ENCODE results near the gene TKT. TPM values are rescaled to one million over a fixed set of nuclear protein-coding genes. Genes with fewer than 3 reads are reported as not detected.
A peak's percentile ranks its signal among the peaks of the same experiment; 100 is the strongest.

Gene TKT
- total and polyA plus RNA-seq, 2 of the 13 experiments (the other 11 are each of a cell fraction or from before 2014, with no cell fraction given): 150 to 238 TPM

DNA sequence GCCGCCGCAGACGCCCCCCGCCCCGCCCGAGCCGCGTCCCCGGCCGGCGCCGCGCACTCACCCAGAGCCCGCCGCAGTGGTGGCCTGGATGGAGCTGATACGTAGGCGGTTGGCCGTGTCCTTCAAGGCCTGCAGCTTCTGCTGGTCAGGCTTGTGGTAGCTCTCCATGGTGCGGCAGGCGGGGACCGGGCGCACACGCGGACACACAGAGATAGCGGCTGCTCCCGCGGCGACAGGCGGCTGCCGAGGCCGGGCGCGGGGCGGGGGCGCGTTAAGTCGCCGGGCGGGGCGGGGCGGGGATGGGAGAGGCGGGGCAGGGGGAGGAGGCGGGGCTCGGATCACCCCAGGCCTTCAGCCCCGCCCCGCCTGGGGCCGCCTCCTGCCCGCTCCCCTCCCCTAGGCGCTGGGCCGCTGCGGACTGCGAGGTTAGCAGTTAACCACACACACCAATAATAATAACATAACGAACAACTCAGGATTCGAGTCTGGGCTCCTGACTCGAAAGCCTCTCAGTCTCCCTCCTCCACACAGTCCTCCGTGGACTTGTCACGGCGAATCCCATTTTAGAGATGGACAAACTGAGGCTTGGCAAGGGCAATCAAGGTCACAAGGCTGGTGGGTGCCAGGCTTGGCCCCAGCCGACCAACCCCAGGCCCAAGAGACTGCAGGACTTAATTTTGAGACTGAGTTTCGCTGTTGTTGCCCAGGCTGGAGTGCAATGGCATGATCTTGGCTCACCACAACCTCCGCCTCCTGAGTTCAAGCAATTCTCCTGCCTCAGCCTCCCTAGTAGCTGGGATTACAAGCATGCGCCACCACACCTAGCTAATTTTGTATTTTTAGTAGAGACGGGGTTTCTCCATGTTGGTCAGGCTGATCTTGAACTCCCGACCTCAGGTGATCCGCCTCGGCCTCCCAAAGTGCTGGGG lies at the start of gene TKT (continued):
- TF ChIP-seq, protein P1, sequence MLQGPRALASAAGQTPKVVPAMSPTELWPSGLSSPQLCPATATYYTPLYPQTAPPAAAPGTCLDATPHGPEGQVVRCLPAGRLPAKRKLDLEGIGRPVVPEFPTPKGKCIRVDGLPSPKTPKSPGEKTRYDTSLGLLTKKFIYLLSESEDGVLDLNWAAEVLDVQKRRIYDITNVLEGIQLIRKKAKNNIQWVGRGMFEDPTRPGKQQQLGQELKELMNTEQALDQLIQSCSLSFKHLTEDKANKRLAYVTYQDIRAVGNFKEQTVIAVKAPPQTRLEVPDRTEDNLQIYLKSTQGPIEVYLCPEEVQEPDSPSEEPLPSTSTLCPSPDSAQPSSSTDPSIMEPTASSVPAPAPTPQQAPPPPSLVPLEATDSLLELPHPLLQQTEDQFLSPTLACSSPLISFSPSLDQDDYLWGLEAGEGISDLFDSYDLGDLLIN (CRISPR knock-in tag; IDR thresholded peaks at IDR 0.05; ENCODE audit: borderline replicate concordance): no peak
- TF ChIP-seq MAFF (IDR thresholded peaks at IDR 0.05; ENCODE audit: low read depth, low read length): no peak
- TF ChIP-seq, protein P2, sequence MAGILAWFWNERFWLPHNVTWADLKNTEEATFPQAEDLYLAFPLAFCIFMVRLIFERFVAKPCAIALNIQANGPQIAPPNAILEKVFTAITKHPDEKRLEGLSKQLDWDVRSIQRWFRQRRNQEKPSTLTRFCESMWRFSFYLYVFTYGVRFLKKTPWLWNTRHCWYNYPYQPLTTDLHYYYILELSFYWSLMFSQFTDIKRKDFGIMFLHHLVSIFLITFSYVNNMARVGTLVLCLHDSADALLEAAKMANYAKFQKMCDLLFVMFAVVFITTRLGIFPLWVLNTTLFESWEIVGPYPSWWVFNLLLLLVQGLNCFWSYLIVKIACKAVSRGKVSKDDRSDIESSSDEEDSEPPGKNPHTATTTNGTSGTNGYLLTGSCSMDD (CRISPR knock-in tag; IDR thresholded peaks at IDR 0.05): no peak
- no peak for TF ChIP-seq ZFYVE20 (CRISPR knock-in tag; IDR thresholded peaks at IDR 0.05; ENCODE audit: borderline replicate concordance, low read depth)
- no peak; the same call in 1 of the 2 replicates for TF ChIP-seq ZNF709 (CRISPR knock-in tag; IDR thresholded peaks at IDR 0.05)
- TF ChIP-seq PHF21A (CRISPR knock-in tag; IDR thresholded peaks at IDR 0.05): no peak
- TF ChIP-seq ZNF446 (CRISPR knock-in tag; IDR thresholded peaks at IDR 0.05): peak; percentile 37; the same call in 1 of the 2 replicates
- no peak for TF ChIP-seq MLLT10 (CRISPR knock-in tag; IDR thresholded peaks at IDR 0.05)
- TF ChIP-seq AKAP8 (CRISPR knock-in tag; IDR thresholded peaks at IDR 0.05): no peak
- TF ChIP-seq RFX1 (IDR thresholded peaks at IDR 0.05): no peak
- TF ChIP-seq ZNF878 (CRISPR knock-in tag; IDR thresholded peaks at IDR 0.05): no peak
- TF ChIP-seq, protein P3, sequence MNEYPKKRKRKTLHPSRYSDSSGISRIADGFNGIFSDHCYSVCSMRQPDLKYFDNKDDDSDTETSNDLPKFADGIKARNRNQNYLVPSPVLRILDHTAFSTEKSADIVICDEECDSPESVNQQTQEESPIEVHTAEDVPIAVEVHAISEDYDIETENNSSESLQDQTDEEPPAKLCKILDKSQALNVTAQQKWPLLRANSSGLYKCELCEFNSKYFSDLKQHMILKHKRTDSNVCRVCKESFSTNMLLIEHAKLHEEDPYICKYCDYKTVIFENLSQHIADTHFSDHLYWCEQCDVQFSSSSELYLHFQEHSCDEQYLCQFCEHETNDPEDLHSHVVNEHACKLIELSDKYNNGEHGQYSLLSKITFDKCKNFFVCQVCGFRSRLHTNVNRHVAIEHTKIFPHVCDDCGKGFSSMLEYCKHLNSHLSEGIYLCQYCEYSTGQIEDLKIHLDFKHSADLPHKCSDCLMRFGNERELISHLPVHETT (CRISPR knock-in tag; conservative IDR thresholded peaks at IDR 0.05): no peak
- TF ChIP-seq YEATS4 (CRISPR knock-in tag; IDR thresholded peaks at IDR 0.05; ENCODE audit: borderline replicate concordance): no peak
- TF ChIP-seq NFE2L1 (CRISPR knock-in tag; IDR thresholded peaks at IDR 0.05; ENCODE audit: borderline replicate concordance): no peak
- no peak for TF ChIP-seq MAF1 (CRISPR knock-in tag; IDR thresholded peaks at IDR 0.05; ENCODE audit: borderline replicate concordance)
- no peak for TF ChIP-seq ZMAT3 (CRISPR knock-in tag; conservative IDR thresholded peaks at IDR 0.05)
- TF ChIP-seq, protein P4, sequence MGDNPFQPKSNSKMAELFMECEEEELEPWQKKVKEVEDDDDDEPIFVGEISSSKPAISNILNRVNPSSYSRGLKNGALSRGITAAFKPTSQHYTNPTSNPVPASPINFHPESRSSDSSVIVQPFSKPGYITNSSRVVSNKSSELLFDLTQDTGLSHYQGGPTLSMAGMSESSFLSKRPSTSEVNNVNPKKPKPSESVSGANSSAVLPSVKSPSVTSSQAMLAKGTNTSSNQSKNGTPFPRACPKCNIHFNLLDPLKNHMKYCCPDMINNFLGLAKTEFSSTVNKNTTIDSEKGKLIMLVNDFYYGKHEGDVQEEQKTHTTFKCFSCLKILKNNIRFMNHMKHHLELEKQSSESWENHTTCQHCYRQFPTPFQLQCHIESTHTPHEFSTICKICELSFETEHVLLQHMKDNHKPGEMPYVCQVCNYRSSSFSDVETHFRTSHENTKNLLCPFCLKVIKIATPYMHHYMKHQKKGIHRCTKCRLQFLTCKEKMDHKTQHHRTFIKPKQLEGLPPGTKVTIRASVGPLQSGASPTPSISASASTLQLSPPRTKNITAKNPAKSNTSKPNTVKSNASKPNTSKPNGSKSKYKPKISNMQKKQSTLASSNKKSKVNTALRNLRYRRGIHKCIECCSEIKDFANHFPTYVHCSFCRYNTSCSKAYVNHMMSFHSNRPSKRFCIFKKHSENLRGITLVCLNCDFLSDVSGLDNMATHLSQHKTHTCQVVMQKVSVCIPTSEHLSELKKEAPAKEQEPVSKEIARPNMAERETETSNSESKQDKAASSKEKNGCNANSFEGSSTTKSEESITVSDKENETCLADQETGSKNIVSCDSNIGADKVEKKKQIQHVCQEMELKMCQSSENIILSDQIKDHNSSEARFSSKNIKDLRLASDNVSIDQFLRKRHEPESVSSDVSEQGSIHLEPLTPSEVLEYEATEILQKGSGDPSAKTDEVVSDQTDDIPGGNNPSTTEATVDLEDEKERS (CRISPR knock-in tag; IDR thresholded peaks at IDR 0.05): no peak
- TF ChIP-seq SMC3 (IDR thresholded peaks at IDR 0.05; ENCODE audit: low read length): no peak
- TF ChIP-seq ZNF615 (CRISPR knock-in tag; IDR thresholded peaks at IDR 0.05; ENCODE audit: borderline replicate concordance): no peak
- no peak for TF ChIP-seq ZNF20 (CRISPR knock-in tag; IDR thresholded peaks at IDR 0.05)
- peak; percentile 67 for TF ChIP-seq HDAC2 (CRISPR knock-in tag; IDR thresholded peaks at IDR 0.05)
- no peak for TF ChIP-seq ZNF879 (CRISPR knock-in tag; IDR thresholded peaks at IDR 0.05)
- TF ChIP-seq RFXAP (CRISPR knock-in tag; IDR thresholded peaks at IDR 0.05; ENCODE audit: borderline replicate concordance): no peak; the same call in 1 of the 2 replicates
- TF ChIP-seq ELF1 (CRISPR knock-in tag; IDR thresholded peaks at IDR 0.05): no peak
